GM12878 (cell line): ENCODE measurements around the gene SOHLH2.

ENCODE experiments used
- EP300 ChIP-seq, 2 experiments: fragments of 150-350 bp in 1 of 2; IDR thresholded peaks; 2 replicates each; pipeline ENCODE4 v1.6.1; 2011 to 2012; ENCODE audit warnings: low read depth in 2 of 2, low read length in 2 of 2, borderline replicate concordance in 1 of 2, improper control_type of control experiment in 1 of 2, inconsistent platforms in 1 of 2; ENCODE audit not compliant: control insufficient read depth in 1 of 2
- EZH2 ChIP-seq: IDR thresholded peaks from 2 replicates; pipeline ENCODE4 v1.6.1; 2012; ENCODE audit warnings: low read depth, mild to moderate bottlenecking, control low read depth, inconsistent platforms, low read length, borderline replicate concordance; ENCODE audit not compliant: control insufficient read depth
- JUNB ChIP-seq: IDR thresholded peaks from 2 replicates; pipeline ENCODE4 v1.6.1; 2016; ENCODE audit warnings: antibody characterized with exemption, mild to moderate bottlenecking
- POLR2A ChIP-seq: IDR thresholded peaks from 2 replicates; pipeline ENCODE4 v1.6.1; 2011; ENCODE audit warnings: low read depth, mild to moderate bottlenecking, low read length
- POLR2AphosphoS2 ChIP-seq: IDR thresholded peaks from 2 replicates; pipeline ENCODE4 v1.6.1; 2011; ENCODE audit warnings: low read depth, mild to moderate bottlenecking, low read length, improper control_type of control experiment, moderate library complexity
- TCF12 ChIP-seq: IDR thresholded peaks from 2 replicates; pipeline ENCODE4 v1.6.1; 2011; ENCODE audit warnings: low read depth, mild to moderate bottlenecking, low read length
- TF ChIP-seq, protein P1 (sequence below): fragments of 450-650 bp; IDR thresholded peaks from 2 replicates; pipeline ENCODE4 v1.6.1; 2017; ENCODE audit warnings: low read depth, mild to moderate bottlenecking, moderate library complexity
- TF ChIP-seq, protein P2 (sequence below), 3 experiments: IDR thresholded peaks in 2 of 3; conservative IDR thresholded peaks in 1 of 3; 2 replicates each; pipeline ENCODE4 v1.5.1; 2011; ENCODE audit warnings: low read depth in 3 of 3, low read length in 3 of 3, mild to moderate bottlenecking in 3 of 3, control low read depth in 2 of 3, moderate library complexity in 2 of 3, inconsistent platforms in 1 of 3, mixed read lengths in 1 of 3; ENCODE audit not compliant: control insufficient read depth in 2 of 3, insufficient read depth in 1 of 3; ENCODE audit errors: extremely low read depth in 1 of 3
- TF ChIP-seq, protein P3 (sequence below): IDR thresholded peaks from 2 replicates; pipeline ENCODE4 v1.6.1; 2012; ENCODE audit warnings: low read depth, low read length, improper control_type of control experiment
- TF ChIP-seq, protein P4 (sequence below): fragments of 450-650 bp; formaldehyde crosslinking; IDR thresholded peaks from 2 replicates; pipeline ENCODE4 v1.5.0; 2022; ENCODE audit warnings: mild to moderate bottlenecking, missing genetic modification characterization

DNA sequence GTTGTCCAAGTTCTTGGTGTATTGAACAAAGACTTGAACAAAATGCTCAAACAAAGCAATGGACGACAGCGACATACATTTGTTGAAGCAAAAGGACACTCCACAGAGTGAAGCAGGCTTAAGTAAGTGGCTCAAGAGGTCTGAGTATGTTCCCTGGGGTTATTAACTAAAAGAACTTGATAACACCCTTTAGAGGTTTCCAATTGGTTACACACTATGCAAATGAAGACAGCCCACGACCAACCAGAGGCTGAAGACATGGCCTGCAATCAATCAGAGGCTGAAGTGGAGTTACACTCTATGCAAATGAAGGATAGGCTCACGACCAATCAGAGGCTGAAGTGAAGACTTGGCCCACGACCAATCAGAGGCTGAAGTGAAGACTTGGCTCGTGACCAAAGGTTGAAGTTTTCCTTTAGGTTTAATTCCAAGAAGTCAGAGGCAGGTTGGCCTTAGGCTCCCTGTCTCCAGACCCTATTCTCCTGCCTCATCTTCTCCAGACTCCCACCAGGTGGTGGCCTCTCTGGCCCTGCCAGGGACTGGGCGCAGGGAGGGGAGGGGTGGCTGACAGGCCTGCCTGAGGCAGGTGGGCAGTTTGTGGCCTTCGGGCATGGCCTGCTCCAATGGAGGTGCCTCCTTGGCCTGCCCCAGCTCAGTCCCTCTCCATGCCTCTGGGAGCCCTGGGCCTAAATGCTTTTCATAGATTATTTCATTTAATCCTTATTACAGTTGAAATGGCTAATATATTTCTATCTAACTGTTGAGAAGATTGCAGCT, 45.2 kb upstream of the SOHLH2 start:
- TF ChIP-seq TCF12 (no peak), JUNB (no peak), POLR2A (no peak), EZH2 (no peak), POLR2AphosphoS2 (no peak), EP300 (IDR thresholded peaks at IDR 0.05; ENCODE audit: borderline replicate concordance in 1 of 2, control insufficient read depth in 1 of 2, low read depth in 2 of 2, low read length in 2 of 2) (no peak)
- TF ChIP-seq, protein P1, sequence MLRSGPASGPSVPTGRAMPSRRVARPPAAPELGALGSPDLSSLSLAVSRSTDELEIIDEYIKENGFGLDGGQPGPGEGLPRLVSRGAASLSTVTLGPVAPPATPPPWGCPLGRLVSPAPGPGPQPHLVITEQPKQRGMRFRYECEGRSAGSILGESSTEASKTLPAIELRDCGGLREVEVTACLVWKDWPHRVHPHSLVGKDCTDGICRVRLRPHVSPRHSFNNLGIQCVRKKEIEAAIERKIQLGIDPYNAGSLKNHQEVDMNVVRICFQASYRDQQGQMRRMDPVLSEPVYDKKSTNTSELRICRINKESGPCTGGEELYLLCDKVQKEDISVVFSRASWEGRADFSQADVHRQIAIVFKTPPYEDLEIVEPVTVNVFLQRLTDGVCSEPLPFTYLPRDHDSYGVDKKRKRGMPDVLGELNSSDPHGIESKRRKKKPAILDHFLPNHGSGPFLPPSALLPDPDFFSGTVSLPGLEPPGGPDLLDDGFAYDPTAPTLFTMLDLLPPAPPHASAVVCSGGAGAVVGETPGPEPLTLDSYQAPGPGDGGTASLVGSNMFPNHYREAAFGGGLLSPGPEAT, result no peak
- TF ChIP-seq, protein P2, sequence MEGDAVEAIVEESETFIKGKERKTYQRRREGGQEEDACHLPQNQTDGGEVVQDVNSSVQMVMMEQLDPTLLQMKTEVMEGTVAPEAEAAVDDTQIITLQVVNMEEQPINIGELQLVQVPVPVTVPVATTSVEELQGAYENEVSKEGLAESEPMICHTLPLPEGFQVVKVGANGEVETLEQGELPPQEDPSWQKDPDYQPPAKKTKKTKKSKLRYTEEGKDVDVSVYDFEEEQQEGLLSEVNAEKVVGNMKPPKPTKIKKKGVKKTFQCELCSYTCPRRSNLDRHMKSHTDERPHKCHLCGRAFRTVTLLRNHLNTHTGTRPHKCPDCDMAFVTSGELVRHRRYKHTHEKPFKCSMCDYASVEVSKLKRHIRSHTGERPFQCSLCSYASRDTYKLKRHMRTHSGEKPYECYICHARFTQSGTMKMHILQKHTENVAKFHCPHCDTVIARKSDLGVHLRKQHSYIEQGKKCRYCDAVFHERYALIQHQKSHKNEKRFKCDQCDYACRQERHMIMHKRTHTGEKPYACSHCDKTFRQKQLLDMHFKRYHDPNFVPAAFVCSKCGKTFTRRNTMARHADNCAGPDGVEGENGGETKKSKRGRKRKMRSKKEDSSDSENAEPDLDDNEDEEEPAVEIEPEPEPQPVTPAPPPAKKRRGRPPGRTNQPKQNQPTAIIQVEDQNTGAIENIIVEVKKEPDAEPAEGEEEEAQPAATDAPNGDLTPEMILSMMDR (IDR thresholded peaks at IDR 0.05 in 2 of 3, conservative IDR thresholded peaks at IDR 0.05 in 1 of 3; ENCODE audit: control insufficient read depth in 2 of 3, extremely low read depth in 1 of 3, insufficient read depth in 1 of 3, low read depth in 3 of 3, low read length in 3 of 3), result no peak
- TF ChIP-seq, protein P3, sequence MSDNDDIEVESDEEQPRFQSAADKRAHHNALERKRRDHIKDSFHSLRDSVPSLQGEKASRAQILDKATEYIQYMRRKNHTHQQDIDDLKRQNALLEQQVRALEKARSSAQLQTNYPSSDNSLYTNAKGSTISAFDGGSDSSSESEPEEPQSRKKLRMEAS, result no peak
- TF ChIP-seq, protein P4, sequence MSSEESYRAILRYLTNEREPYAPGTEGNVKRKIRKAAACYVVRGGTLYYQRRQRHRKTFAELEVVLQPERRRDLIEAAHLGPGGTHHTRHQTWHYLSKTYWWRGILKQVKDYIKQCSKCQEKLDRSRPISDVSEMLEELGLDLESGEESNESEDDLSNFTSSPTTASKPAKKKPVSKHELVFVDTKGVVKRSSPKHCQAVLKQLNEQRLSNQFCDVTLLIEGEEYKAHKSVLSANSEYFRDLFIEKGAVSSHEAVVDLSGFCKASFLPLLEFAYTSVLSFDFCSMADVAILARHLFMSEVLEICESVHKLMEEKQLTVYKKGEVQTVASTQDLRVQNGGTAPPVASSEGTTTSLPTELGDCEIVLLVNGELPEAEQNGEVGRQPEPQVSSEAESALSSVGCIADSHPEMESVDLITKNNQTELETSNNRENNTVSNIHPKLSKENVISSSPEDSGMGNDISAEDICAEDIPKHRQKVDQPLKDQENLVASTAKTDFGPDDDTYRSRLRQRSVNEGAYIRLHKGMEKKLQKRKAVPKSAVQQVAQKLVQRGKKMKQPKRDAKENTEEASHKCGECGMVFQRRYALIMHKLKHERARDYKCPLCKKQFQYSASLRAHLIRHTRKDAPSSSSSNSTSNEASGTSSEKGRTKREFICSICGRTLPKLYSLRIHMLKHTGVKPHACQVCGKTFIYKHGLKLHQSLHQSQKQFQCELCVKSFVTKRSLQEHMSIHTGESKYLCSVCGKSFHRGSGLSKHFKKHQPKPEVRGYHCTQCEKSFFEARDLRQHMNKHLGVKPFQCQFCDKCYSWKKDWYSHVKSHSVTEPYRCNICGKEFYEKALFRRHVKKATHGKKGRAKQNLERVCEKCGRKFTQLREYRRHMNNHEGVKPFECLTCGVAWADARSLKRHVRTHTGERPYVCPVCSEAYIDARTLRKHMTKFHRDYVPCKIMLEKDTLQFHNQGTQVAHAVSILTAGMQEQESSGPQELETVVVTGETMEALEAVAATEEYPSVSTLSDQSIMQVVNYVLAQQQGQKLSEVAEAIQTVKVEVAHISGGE (CRISPR knock-in tag), result no peak
